B cell (primary cell): ENCODE results near the gene SPATA25. TPM values are rescaled to one million over a fixed set of nuclear protein-coding genes. Genes with fewer than 3 reads are reported as not detected.

Experiments
- ATAC-seq: fragments of 200-7000 bp; cut with Tn5 transposase; one replicate; pipeline ENCODE4 v1.10.0; 2021; ENCODE audit warnings: low read depth, mild to moderate bottlenecking, moderate number of reproducible peaks, moderate library complexity
- CTCF ChIA-PET: fragments of 350-600 bp; sonication (Branson Sonifier 250); formaldehyde crosslinking; loops from one replicate; lab custom pipeline; 2021; ENCODE audit warnings: antibody characterized with exemption, inconsistent platforms; lab: Charles Lee
- POLR2A ChIA-PET: fragments of 350-600 bp; sonication (Branson Sonifier 250); formaldehyde crosslinking; loops from one replicate; lab custom pipeline; 2021; ENCODE audit warnings: antibody characterized with exemption; lab: Charles Lee
- DNase-seq: peaks from one replicate; pipeline ENCODE4 v3.0.0; 2013
- H2AFZ ChIP-seq: 2 replicates; pipeline ENCODE4 v1.6.1; 2012; ENCODE audit warnings: mild to moderate bottlenecking, low read depth, low read length; ENCODE audit not compliant: insufficient read depth, poor library complexity, severe bottlenecking
- H3K27ac ChIP-seq, 2 donors: 1 replicate in 1 of 2; 2 replicates in 1 of 2; pipeline ENCODE4 v1.5.1; 2012 to 2013; ENCODE audit warnings: low read length in 2 of 2, mild to moderate bottlenecking in 2 of 2, moderate library complexity in 1 of 2
- H3K27me3 ChIP-seq, 4 experiments: fragments of 200-600 bp in 1 of 4; sonication (generic) in 1 of 4; replicated peaks in 1 of 4; 1 replicate in 2 of 4; 2 replicates in 2 of 4; pipeline versions ENCODE4 v1.6.1 to v1.7.0; 2013 to 2016; ENCODE audit warnings: low read length in 3 of 4, mild to moderate bottlenecking in 2 of 4, mixed read lengths in 1 of 4, moderate library complexity in 1 of 4; ENCODE audit not compliant: insufficient read depth in 4 of 4, control insufficient read depth in 3 of 4; ENCODE audit errors: control extremely low read depth in 1 of 4
- H3K36me3 ChIP-seq, 2 experiments: replicated peaks in 1 of 2; 1 replicate in 1 of 2; 2 replicates in 1 of 2; pipeline versions ENCODE4 v1.6.1 to v1.7.1; 2013; ENCODE audit warnings: low read length in 1 of 2; ENCODE audit not compliant: insufficient read depth in 2 of 2, control insufficient read depth in 1 of 2; ENCODE audit errors: control extremely low read depth in 1 of 2, extremely low read depth in 1 of 2
- H3K4me1 ChIP-seq, 2 donors: fragments of 200-600 bp in 1 of 2; sonication (generic) in 1 of 2; 1 replicate in 1 of 2; 2 replicates in 1 of 2; pipeline versions ENCODE4 v1.5.1 to v1.6.1; 2013 to 2017; ENCODE audit warnings: low read length in 2 of 2; ENCODE audit not compliant: control insufficient read depth in 2 of 2, insufficient read depth in 2 of 2
- H3K4me2 ChIP-seq: replicated peaks from 2 replicates; pipeline ENCODE3; 2012; ENCODE audit warnings: mild to moderate bottlenecking, low read depth, low read length; ENCODE audit not compliant: poor library complexity, severe bottlenecking
- H3K4me3 ChIP-seq, 5 experiments: fragments of 200-600 bp in 1 of 5; sonication (generic) in 1 of 5; 1 replicate in 3 of 5; 2 replicates in 2 of 5; pipeline versions ENCODE4 v1.5.1 to v1.7.0; 2011 to 2016; ENCODE audit warnings: low read length in 4 of 5, mild to moderate bottlenecking in 4 of 5, low read depth in 2 of 5, control low read depth in 1 of 5, moderate library complexity in 1 of 5; ENCODE audit not compliant: insufficient read depth in 1 of 5; ENCODE audit errors: control extremely low read depth in 1 of 5, extremely low read depth in 1 of 5
- H3K79me2 ChIP-seq: fragments of 200-600 bp; sonication (generic); one replicate; pipeline ENCODE4 v1.6.0; 2016; ENCODE audit warnings: low read length; ENCODE audit not compliant: control insufficient read depth, insufficient read depth
- H3K9ac ChIP-seq: fragments of 200-600 bp; sonication (generic); 2 replicates; pipeline ENCODE4 v1.6.1; 2017; ENCODE audit warnings: mild to moderate bottlenecking, low read length, moderate library complexity
- H3K9me3 ChIP-seq, 3 donors: one replicate each; pipeline versions ENCODE4 v1.6.1 to v1.7.1; 2013; ENCODE audit warnings: low read length in 2 of 3; ENCODE audit not compliant: control insufficient read depth in 2 of 3, insufficient read depth in 1 of 3; ENCODE audit errors: control extremely low read depth in 1 of 3
- H4K20me1 ChIP-seq: 2 replicates; pipeline ENCODE4 v1.6.0; 2012; ENCODE audit warnings: mild to moderate bottlenecking, low read length; ENCODE audit not compliant: insufficient read depth, control insufficient read depth, poor library complexity, severe bottlenecking
- H3K27ac Mint-ChIP-seq: one replicate; pipeline ENCODE4 v1.8.0; 2021; ENCODE audit warnings: mixed read lengths
- H3K27me3 Mint-ChIP-seq: one replicate; pipeline ENCODE4 v1.8.0; 2021; ENCODE audit warnings: mixed read lengths
- H3K4me1 Mint-ChIP-seq: one replicate; pipeline ENCODE4 v1.8.0; 2021; ENCODE audit warnings: mixed read lengths
- H3K4me3 Mint-ChIP-seq: one replicate; pipeline ENCODE4 v1.8.0; 2021; ENCODE audit warnings: mixed read lengths
- H3K9me3 Mint-ChIP-seq: one replicate; pipeline ENCODE4 v1.8.0; 2022; ENCODE audit warnings: mixed read lengths; ENCODE audit not compliant: insufficient read depth
- EZH2 ChIP-seq: IDR thresholded peaks from 2 replicates; pipeline ENCODE4 v1.6.1; 2012; ENCODE audit warnings: borderline replicate concordance, low read depth, mild to moderate bottlenecking, moderate library complexity, low read length; ENCODE audit not compliant: insufficient read depth, poor library complexity, severe bottlenecking
- WGBS: methylation state at CpG from one replicate; pipeline ENCODE4 v1.1.5; 2013; ENCODE audit warnings: missing lambda C conversion rate; ENCODE audit not compliant: insufficient coverage; 5-methylcytosine and 5-hydroxymethylcytosine counted together
- intact Hi-C: fragments of 100-400 bp; cut with micrococcal nuclease; formaldehyde crosslinking; loops from one replicate; pipeline ENCODE4 v1.10.0; 2022
- polyA plus RNA-seq: library from polyadenylated mRNA; depleted of rRNA; stranded (reverse); fragments of >200 nt; gene quantifications from 2 replicates; pipeline ENCODE4 v1.2.3, GENCODE V29; 2012
- total RNA-seq, 2 donors: library from RNA; stranded (reverse); fragments of 120-200 nt in 1 of 2; gene quantifications; 1 replicate in 1 of 2; 2 replicates in 1 of 2; pipeline versions ENCODE4 v1.2.3 to v1.2.4, GENCODE V29; 2013 to 2022
- TF ChIP-seq, protein P1 (sequence below): fragments of 200-600 bp; IDR thresholded peaks from one replicate; pipeline ENCODE4 v1.8.0; 2022; ENCODE audit warnings: antibody characterized with exemption, mild to moderate bottlenecking

Gene SPATA25
- total and polyA plus RNA-seq, 2 donors (not counting 1 experiment from before 2014, with no cell fraction given), result 2.5 to 2.9 TPM

- CTCF ChIA-PET, result interaction anchor here (1.3 to 1.7 kb wide), 2 partner anchors 20 to 53 kb away, joined by 3 to 8 read pairs; no protein-coding TSS in a partner anchor
- no peak overlapping the region for H3K4me3 ChIP-seq
- no peak overlapping the region for H2AFZ ChIP-seq
- H3K27me3 ChIP-seq, result peaks cover 0 to 15% (median 7%) of the 10 kb centered on the region in 4 experiments
- intact Hi-C loops, result no loop called here
- TF ChIP-seq EZH2, result no peak
- TF ChIP-seq, protein P1, sequence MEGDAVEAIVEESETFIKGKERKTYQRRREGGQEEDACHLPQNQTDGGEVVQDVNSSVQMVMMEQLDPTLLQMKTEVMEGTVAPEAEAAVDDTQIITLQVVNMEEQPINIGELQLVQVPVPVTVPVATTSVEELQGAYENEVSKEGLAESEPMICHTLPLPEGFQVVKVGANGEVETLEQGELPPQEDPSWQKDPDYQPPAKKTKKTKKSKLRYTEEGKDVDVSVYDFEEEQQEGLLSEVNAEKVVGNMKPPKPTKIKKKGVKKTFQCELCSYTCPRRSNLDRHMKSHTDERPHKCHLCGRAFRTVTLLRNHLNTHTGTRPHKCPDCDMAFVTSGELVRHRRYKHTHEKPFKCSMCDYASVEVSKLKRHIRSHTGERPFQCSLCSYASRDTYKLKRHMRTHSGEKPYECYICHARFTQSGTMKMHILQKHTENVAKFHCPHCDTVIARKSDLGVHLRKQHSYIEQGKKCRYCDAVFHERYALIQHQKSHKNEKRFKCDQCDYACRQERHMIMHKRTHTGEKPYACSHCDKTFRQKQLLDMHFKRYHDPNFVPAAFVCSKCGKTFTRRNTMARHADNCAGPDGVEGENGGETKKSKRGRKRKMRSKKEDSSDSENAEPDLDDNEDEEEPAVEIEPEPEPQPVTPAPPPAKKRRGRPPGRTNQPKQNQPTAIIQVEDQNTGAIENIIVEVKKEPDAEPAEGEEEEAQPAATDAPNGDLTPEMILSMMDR, result no peak
- POLR2A ChIA-PET, result interaction anchor here (0.6 to 3.8 kb wide), 7 partner anchors 10 to 48 kb away, joined by 3 to 21 read pairs (median 4); partner anchors contain the start of genes CTSA, NEURL2 and PCIF1
- peaks cover 20% of the 10 kb centered on the region for H3K4me1 Mint-ChIP-seq
- no peak overlapping the region for H3K4me3 Mint-ChIP-seq
- ATAC-seq (no peak), DNase-seq (no peak)
- no peak overlapping the region for H3K27ac ChIP-seq
- H3K36me3 ChIP-seq, result no peaks in the 10 kb centered on the region
- no peaks in the 10 kb centered on the region for H4K20me1 ChIP-seq
- H3K4me1 ChIP-seq, result peaks cover 14 to 22% of the 10 kb centered on the region in 2 donors
- H3K9me3 ChIP-seq, result peaks cover 0 to 11% (median 0%) of the 10 kb centered on the region in 3 donors
- H3K9ac ChIP-seq, result no peak overlapping the region
- no peak overlapping the region for H3K4me2 ChIP-seq
- 98% methylated on average over 10 of the region's 12 CpGs for WGBS
- H3K9me3 Mint-ChIP-seq, result no peaks in the 10 kb centered on the region
- H3K79me2 ChIP-seq, result no peaks in the 10 kb centered on the region
- H3K27ac Mint-ChIP-seq, result peak overlapping the region; percentile 15
- H3K27me3 Mint-ChIP-seq, result peaks cover 7% of the 10 kb centered on the region
Measured at GRCh38 chr20:45909336-45909808, 21.9 kb upstream of the SPATA25 start.

- CTCF ChIA-PET, result no interaction called here
- H3K27me3 ChIP-seq, result peaks cover 0 to 15% (median 6%) of the 10 kb centered on the region in 4 experiments
- no peak overlapping the region for H3K9ac ChIP-seq
- Mint-ChIP-seq H3K4me3 (no peak overlapping the region), H3K4me1 (peaks cover 23% of the 10 kb centered on the region), H3K27ac (peak overlapping the region; percentile 46), H3K9me3 (no peaks in the 10 kb centered on the region), H3K27me3 (peaks cover 6% of the 10 kb centered on the region)
- H3K4me1 ChIP-seq, result peaks cover 14 to 22% of the 10 kb centered on the region in 2 donors
- no peak for DNase-seq
- 96% methylated on average over 2 of the region's 2 CpGs for WGBS
- no peaks in the 10 kb centered on the region for H4K20me1 ChIP-seq
- intact Hi-C loops, result no loop called here
- H3K4me3 ChIP-seq, result no peak overlapping the region
- POLR2A ChIA-PET, result no interaction called here
- no peaks in the 10 kb centered on the region for H3K36me3 ChIP-seq
- no peak for ATAC-seq
- peaks cover 0 to 11% (median 0%) of the 10 kb centered on the region in 3 donors for H3K9me3 ChIP-seq
- no peak overlapping the region for H3K27ac ChIP-seq
- no peaks in the 10 kb centered on the region for H3K79me2 ChIP-seq
- no peak overlapping the region for H3K4me2 ChIP-seq
- H2AFZ ChIP-seq, result no peak overlapping the region
- TF ChIP-seq, protein P1, result no peak
- TF ChIP-seq EZH2, result no peak
Measured at GRCh38 chr20:45908084-45908483, 20.7 kb upstream of the SPATA25 start.
